ENCODE results near the gene DLD. TPM values are rescaled to one million over a fixed set of nuclear protein-coding genes. Genes with fewer than 3 reads are reported as not detected.

The DLD gene
- total RNA-seq, 1 experiment from 2014 or later: 72.1 TPM

DNA sequence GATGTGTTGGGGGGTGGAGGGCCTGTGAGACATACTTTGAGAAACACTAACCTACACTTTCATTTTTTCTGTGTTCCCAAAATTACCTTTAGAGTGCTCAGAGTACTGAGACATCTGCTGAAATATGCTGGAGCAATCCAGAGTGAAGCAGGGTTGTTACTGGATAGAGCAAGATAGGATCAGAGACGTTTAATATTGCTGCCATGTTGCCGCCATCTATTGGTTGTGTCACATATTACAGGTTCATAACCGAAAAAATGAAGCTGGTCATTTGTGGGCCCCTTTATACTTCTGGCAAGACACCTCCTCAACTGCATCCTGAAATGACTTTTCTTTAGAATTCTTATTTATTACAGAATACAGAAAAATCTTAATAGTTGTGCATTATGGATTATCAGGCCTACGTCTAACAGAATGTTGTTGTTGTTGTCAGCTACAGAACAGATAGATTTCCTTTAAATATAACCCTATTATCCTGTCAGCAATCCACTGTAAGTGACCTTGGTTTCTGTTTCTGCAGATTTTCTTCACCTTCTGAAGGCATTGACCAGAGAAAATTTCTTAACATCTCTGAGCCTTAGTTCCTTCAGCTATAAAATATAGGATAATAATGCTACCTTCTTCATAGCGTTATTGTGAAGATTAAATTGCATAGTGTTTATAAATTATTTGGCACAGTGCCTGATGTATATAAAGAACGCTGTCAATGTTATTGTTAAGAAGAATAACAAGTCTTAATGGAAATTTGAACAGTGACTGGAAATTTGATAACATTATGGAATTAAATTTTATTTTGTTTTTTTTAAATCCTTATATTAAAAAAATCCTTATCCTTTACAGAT lies 16.2 kb upstream of the DLD start (continued):
- TF ChIP-seq, protein P1, sequence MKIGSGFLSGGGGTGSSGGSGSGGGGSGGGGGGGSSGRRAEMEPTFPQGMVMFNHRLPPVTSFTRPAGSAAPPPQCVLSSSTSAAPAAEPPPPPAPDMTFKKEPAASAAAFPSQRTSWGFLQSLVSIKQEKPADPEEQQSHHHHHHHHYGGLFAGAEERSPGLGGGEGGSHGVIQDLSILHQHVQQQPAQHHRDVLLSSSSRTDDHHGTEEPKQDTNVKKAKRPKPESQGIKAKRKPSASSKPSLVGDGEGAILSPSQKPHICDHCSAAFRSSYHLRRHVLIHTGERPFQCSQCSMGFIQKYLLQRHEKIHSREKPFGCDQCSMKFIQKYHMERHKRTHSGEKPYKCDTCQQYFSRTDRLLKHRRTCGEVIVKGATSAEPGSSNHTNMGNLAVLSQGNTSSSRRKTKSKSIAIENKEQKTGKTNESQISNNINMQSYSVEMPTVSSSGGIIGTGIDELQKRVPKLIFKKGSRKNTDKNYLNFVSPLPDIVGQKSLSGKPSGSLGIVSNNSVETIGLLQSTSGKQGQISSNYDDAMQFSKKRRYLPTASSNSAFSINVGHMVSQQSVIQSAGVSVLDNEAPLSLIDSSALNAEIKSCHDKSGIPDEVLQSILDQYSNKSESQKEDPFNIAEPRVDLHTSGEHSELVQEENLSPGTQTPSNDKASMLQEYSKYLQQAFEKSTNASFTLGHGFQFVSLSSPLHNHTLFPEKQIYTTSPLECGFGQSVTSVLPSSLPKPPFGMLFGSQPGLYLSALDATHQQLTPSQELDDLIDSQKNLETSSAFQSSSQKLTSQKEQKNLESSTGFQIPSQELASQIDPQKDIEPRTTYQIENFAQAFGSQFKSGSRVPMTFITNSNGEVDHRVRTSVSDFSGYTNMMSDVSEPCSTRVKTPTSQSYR (CRISPR knock-in tag; IDR thresholded peaks at IDR 0.05): no peak
- TF ChIP-seq, protein P2, sequence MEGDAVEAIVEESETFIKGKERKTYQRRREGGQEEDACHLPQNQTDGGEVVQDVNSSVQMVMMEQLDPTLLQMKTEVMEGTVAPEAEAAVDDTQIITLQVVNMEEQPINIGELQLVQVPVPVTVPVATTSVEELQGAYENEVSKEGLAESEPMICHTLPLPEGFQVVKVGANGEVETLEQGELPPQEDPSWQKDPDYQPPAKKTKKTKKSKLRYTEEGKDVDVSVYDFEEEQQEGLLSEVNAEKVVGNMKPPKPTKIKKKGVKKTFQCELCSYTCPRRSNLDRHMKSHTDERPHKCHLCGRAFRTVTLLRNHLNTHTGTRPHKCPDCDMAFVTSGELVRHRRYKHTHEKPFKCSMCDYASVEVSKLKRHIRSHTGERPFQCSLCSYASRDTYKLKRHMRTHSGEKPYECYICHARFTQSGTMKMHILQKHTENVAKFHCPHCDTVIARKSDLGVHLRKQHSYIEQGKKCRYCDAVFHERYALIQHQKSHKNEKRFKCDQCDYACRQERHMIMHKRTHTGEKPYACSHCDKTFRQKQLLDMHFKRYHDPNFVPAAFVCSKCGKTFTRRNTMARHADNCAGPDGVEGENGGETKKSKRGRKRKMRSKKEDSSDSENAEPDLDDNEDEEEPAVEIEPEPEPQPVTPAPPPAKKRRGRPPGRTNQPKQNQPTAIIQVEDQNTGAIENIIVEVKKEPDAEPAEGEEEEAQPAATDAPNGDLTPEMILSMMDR (IDR thresholded peaks at IDR 0.05): peak; percentile 55

DNA sequence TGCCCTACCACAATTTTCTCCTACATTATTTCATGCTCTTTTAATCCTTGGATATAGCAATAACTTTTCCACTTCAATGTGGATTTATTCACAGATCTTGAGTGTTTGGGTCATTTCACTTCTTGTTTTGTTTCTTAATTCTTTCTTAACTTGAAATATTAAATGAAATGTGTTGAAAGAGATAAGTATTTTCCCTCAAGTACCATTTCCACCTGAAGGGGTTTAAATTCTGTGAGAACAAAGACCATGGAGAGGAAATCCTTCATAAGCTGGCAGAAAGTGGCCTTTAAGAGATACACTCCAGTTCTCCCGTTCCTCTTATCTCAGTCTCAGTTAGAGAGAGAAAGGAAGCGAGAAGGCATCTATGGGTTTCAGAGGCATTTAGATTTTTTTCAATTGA lies 14.1 kb upstream of the DLD start:
- no peak overlapping the region for H3K4me3 Mint-ChIP-seq
- H3K4me1 Mint-ChIP-seq: no peaks in the 10 kb centered on the region; the same call in 1 of the 2 replicates
- POLR2A ChIA-PET: no interaction called here
- CTCF ChIA-PET: interaction anchor here (0.6 to 1.5 kb wide), 4 partner anchors 9 to 635 kb away, joined by 3 to 10 read pairs (median 3); partner anchors contain the start of gene CBLL1
- no peak overlapping the region for H3K27ac Mint-ChIP-seq
- H3K36me3 Mint-ChIP-seq: no peaks in the 10 kb centered on the region
- ATAC-seq (no peak), DNase-seq (ENCODE audit: low spot score) (no peak)
- no peaks in the 10 kb centered on the region for H3K27me3 Mint-ChIP-seq (ENCODE audit: low read depth)
- TF ChIP-seq ZNF396 (CRISPR knock-in tag; IDR thresholded peaks at IDR 0.05; ENCODE audit: borderline replicate concordance) (no peak), ESRRA (CRISPR knock-in tag; IDR thresholded peaks at IDR 0.05; ENCODE audit: borderline replicate concordance) (no peak), TEAD1 (CRISPR knock-in tag; IDR thresholded peaks at IDR 0.05) (no peak), RORB (CRISPR knock-in tag; IDR thresholded peaks at IDR 0.05) (no peak)
- TF ChIP-seq, protein P3, sequence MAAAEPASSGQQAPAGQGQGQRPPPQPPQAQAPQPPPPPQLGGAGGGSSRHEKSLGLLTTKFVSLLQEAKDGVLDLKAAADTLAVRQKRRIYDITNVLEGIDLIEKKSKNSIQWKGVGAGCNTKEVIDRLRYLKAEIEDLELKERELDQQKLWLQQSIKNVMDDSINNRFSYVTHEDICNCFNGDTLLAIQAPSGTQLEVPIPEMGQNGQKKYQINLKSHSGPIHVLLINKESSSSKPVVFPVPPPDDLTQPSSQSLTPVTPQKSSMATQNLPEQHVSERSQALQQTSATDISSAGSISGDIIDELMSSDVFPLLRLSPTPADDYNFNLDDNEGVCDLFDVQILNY (CRISPR knock-in tag; IDR thresholded peaks at IDR 0.05): no peak
- TF ChIP-seq, protein P4, sequence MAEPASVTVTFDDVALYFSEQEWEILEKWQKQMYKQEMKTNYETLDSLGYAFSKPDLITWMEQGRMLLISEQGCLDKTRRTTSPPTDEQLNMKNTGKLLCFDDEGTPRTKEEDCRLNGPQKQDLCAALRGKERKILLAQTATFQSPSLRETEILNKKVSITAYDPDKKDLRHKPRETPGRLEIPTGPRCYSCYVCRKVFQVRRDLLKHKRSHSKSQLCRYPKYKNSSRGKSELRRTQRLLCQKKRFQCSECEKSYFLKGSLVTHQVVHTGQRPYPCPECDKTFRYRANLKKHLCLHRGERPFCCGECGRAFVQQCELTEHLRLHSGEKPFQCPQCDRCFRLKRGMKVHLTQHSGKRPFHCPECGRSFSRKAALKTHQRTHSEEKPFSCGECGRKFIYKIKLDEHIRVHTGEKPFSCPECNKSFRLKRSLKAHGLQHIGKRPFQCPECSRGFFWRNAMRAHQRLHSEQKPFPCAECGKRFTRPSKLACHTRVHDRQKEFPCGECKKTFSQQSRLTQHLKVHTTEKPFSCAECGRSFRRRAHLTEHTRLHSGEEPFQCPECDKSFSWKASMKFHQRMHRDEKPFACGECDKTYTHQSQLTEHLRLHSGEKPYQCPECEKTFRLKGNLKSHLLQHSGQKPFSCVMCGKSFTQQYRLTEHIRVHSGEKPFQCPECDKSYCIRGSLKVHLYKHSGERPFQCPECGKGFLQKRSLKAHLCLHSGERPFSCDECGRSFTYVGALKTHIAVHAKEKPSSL (CRISPR knock-in tag; conservative IDR thresholded peaks at IDR 0.05): no peak
- no peaks in the 10 kb centered on the region for H3K9me3 Mint-ChIP-seq

DNA sequence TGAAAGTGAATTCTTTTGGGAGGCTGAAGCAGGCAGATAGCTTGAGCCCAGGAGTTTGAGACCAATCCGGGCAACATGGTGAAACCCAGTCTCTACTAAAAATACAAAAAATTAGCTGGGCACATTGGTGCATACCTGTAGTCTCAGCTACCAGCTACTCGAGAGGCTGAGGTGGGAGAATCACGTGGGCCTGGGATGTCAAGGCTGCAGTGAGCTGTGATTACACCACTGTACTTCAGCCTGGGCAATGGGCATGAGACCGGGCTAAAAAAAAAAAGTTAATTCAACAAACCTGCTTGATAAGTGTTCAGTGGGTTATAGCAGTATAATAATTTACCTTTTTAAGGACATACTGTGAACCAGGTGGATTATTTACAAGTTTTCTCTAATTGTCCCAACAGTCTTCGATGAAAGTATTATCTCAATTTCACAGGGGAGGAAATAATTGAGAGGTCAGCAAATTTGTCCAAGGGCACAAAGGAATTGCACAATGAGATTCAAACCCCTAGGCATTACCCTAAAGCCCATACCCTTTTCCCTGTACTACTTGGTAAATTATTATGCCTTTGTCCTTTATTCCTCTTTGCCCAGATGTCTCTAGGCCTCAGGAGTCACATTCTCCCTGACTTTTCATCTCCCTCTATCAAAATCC lies 13.1 kb upstream of the DLD start:
- Mint-ChIP-seq H3K27me3 (ENCODE audit: low read depth) (no peaks in the 10 kb centered on the region), H3K36me3 (no peaks in the 10 kb centered on the region), H3K4me1 (no peaks in the 10 kb centered on the region; the same call in 1 of the 2 replicates), H3K4me3 (no peak overlapping the region), H3K9me3 (no peaks in the 10 kb centered on the region), H3K27ac (no peak overlapping the region)
- POLR2A ChIA-PET: no interaction called here
- DNase-seq (ENCODE audit: low spot score): no peak
- CTCF ChIA-PET: interaction anchor here (1.0 to 1.5 kb wide), 2 partner anchors 134 to 268 kb away, joined by 3 to 10 read pairs; partner anchors contain the start of gene CBLL1
- ATAC-seq: no peak
- TF ChIP-seq RELA (CRISPR knock-in tag; IDR thresholded peaks at IDR 0.05; ENCODE audit: borderline replicate concordance) (no peak), NFATC4 (CRISPR knock-in tag; IDR thresholded peaks at IDR 0.05) (no peak), ZNF263 (CRISPR knock-in tag; IDR thresholded peaks at IDR 0.05; ENCODE audit: low read depth) (no peak), NFE2L1 (CRISPR knock-in tag; IDR thresholded peaks at IDR 0.05) (no peak), ZNF121 (CRISPR knock-in tag; IDR thresholded peaks at IDR 0.05) (no peak)
- TF ChIP-seq, protein P5, sequence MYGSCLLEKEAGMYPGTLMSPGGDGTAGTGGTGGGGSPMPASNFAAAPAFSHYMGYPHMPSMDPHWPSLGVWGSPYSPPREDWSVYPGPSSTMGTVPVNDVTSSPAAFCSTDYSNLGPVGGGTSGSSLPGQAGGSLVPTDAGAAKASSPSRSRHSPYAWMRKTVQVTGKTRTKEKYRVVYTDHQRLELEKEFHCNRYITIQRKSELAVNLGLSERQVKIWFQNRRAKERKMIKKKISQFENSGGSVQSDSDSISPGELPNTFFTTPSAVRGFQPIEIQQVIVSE (CRISPR knock-in tag; IDR thresholded peaks at IDR 0.05; ENCODE audit: borderline replicate concordance): no peak
- TF ChIP-seq, protein P2 (IDR thresholded peaks at IDR 0.05): no peak
- TF ChIP-seq, protein P6, sequence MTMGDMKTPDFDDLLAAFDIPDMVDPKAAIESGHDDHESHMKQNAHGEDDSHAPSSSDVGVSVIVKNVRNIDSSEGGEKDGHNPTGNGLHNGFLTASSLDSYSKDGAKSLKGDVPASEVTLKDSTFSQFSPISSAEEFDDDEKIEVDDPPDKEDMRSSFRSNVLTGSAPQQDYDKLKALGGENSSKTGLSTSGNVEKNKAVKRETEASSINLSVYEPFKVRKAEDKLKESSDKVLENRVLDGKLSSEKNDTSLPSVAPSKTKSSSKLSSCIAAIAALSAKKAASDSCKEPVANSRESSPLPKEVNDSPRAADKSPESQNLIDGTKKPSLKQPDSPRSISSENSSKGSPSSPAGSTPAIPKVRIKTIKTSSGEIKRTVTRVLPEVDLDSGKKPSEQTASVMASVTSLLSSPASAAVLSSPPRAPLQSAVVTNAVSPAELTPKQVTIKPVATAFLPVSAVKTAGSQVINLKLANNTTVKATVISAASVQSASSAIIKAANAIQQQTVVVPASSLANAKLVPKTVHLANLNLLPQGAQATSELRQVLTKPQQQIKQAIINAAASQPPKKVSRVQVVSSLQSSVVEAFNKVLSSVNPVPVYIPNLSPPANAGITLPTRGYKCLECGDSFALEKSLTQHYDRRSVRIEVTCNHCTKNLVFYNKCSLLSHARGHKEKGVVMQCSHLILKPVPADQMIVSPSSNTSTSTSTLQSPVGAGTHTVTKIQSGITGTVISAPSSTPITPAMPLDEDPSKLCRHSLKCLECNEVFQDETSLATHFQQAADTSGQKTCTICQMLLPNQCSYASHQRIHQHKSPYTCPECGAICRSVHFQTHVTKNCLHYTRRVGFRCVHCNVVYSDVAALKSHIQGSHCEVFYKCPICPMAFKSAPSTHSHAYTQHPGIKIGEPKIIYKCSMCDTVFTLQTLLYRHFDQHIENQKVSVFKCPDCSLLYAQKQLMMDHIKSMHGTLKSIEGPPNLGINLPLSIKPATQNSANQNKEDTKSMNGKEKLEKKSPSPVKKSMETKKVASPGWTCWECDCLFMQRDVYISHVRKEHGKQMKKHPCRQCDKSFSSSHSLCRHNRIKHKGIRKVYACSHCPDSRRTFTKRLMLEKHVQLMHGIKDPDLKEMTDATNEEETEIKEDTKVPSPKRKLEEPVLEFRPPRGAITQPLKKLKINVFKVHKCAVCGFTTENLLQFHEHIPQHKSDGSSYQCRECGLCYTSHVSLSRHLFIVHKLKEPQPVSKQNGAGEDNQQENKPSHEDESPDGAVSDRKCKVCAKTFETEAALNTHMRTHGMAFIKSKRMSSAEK (CRISPR knock-in tag; IDR thresholded peaks at IDR 0.05; ENCODE audit: borderline replicate concordance): no peak
